Dendritic cell treated with granulocyte-macrophage colony-stimulating factor and Interleukin-4, amounts not matched to agents 40 ng/mL and 50 ng/mL, for 4 days (primary cell): Measurements from ENCODE around the gene ABCB1.

Experiments
- H3K27ac Mint-ChIP-seq: one replicate; pipeline ENCODE4 v1.8.0; 2022; ENCODE audit warnings: mild to moderate bottlenecking, mixed read lengths
- H3K27me3 Mint-ChIP-seq: one replicate; pipeline ENCODE4 v1.8.0; 2022; ENCODE audit warnings: mild to moderate bottlenecking, mixed read lengths
- H3K36me3 Mint-ChIP-seq: one replicate; pipeline ENCODE4 v1.8.0; 2022; ENCODE audit warnings: low read depth, mixed read lengths
- H3K4me1 Mint-ChIP-seq: one replicate; pipeline ENCODE4 v1.8.0; 2022; ENCODE audit warnings: low read depth, mixed read lengths
- H3K4me3 Mint-ChIP-seq: one replicate; pipeline ENCODE4 v1.8.0; 2022; ENCODE audit warnings: mild to moderate bottlenecking, moderate library complexity, mixed read lengths
- H3K9me3 Mint-ChIP-seq: one replicate; pipeline ENCODE4 v1.8.0; 2022; ENCODE audit warnings: mixed read lengths
- intact Hi-C: fragments of 100-400 bp; cut with micrococcal nuclease; formaldehyde crosslinking; loops from one replicate; pipeline ENCODE4 v1.15.0; 2022

ABCB1 gene

DNA sequence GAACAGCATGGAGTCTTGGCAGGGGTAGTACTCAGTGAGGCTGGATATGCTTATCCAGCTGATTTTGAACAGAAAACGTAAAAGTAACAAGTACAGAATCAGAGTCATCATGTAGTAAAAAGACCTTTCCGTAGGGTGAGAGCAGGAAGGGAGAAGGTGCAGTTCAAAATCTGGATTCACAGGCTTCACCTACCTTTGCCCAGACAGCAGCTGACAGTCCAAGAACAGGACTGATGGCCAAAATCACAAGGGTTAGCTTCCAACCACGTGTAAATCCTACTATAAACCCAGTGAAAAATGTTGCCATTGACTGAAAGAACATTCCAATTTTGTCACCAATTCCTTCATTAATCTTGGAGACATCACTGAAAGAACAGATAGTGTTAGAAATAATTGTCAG, 34.8 kb downstream of the ABCB1 start:
- intact Hi-C loops: loop anchor here (2.0 kb wide), 1 partner anchor 253 kb away; no protein-coding TSS in a partner anchor
- Mint-ChIP-seq H3K9me3 (no peaks in the 10 kb centered on the region), H3K27ac (no peak overlapping the region), H3K4me3 (no peak overlapping the region), H3K4me1 (peaks cover 5% of the 10 kb centered on the region), H3K36me3 (no peaks in the 10 kb centered on the region), H3K27me3 (no peaks in the 10 kb centered on the region)

DNA sequence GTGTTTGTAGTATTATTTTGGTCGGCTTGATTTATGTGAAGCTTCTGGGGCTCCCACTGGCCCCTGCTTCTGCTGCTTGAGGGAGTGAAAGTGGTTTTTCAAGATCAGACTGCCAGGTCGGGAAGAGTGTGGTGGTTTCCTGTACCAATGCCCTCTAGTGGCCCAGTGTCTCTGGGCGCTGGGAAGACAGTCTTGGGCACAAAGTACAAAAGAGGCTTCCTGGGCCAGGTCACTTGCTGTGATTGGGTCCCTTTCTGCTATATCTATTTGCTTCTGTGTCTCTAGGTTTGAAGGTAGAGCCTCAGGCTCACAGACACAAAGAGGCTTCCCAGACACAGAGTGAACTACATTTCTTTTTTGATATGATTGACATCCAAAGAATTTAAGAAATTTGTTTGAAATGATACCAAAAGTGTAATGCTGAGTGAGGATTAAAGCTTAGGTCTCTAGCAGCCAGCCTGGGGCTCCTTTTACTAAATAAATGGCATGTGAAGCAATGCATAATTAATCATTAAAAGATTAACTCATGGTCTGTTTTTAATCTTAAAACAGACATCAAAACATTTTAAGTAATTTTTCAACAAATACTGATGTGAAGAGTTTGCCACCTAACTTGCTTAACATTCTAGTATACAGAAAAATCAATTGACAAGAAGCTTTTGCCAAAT, 36.3 kb downstream of the ABCB1 start:
- H3K4me3 Mint-ChIP-seq: no peak overlapping the region
- no peaks in the 10 kb centered on the region for H3K9me3 Mint-ChIP-seq
- no peaks in the 10 kb centered on the region for H3K36me3 Mint-ChIP-seq
- intact Hi-C loops: loop anchor here (2.0 kb wide), 1 partner anchor 252 kb away; no protein-coding TSS in a partner anchor
- no peak overlapping the region for H3K27ac Mint-ChIP-seq
- peaks cover 5% of the 10 kb centered on the region for H3K4me1 Mint-ChIP-seq
- H3K27me3 Mint-ChIP-seq: no peaks in the 10 kb centered on the region

DNA sequence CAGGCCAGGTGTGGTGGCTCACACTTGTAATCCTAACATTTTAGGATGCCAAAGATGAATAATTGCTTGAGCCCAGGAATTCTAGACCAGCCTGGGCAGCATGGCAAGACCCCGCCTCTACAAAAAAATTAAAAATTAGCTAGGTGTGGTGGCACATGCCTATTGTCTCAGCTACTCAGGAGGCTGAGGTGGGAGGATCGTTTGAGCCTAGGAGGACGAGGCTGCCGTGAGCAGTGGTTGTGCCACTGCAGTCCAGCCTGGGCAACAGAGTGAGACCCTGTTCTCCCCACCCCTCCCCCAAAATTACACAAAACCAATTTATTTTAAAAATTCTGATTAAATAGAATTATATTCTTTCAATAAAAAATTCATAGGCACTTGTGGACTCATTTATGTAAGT, 39.0 kb downstream of the ABCB1 start:
- no peak overlapping the region for H3K27ac Mint-ChIP-seq
- intact Hi-C loops: no loop called here
- H3K4me3 Mint-ChIP-seq: no peak overlapping the region
- peaks cover 5% of the 10 kb centered on the region for H3K4me1 Mint-ChIP-seq
- no peaks in the 10 kb centered on the region for H3K27me3 Mint-ChIP-seq
- H3K36me3 Mint-ChIP-seq: no peaks in the 10 kb centered on the region
- no peaks in the 10 kb centered on the region for H3K9me3 Mint-ChIP-seq

DNA sequence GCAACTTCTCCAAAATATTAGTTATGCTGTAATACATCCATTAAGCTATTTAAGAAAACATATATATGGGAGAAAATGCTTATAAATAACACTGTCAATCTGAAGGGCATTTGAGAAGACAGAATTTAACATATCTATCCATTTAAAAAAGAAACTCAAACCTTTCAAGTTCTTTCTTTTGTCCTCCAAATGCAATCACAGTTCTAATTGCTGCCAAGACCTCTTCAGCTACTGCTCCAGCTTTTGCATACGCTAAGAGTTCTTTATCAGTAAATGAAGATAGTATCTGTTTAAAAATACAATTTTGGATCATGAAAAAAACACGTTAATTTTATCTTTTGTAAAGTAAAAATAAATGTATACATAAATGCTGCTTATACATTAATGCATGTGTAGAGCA, 39.6 kb downstream of the ABCB1 start:
- Mint-ChIP-seq H3K36me3 (no peaks in the 10 kb centered on the region), H3K4me1 (peaks cover 5% of the 10 kb centered on the region), H3K27ac (no peak overlapping the region), H3K27me3 (no peaks in the 10 kb centered on the region), H3K9me3 (no peaks in the 10 kb centered on the region), H3K4me3 (no peak overlapping the region)
- intact Hi-C loops: no loop called here

DNA sequence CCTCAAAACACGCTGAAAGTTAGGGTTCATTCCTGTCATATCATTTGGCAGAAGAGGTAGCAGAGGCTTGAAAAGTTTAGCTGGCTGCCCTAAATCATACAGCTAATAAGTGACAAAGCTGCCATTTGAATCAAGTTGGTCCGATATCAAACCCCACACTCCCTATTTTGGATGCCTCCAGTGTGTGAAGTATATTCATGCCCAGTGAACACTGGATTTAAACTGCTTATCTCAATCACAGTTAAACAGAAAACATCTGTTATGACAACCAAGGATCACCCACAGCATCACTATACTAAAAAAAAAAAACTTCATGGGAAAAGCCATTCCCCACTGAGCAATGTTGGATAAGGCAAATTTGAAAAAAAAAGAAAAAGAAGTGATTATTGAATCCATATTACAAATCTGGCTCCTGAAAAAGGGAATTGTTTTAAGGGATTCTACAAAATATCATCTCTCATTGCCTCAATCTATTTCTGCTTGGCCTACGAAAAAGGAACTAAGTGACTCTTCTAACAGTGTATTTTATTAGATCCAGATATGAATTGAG, 48.3 kb downstream of the ABCB1 start:
- H3K27me3 Mint-ChIP-seq: no peaks in the 10 kb centered on the region
- H3K4me1 Mint-ChIP-seq: no peaks in the 10 kb centered on the region
- H3K9me3 Mint-ChIP-seq: no peaks in the 10 kb centered on the region
- no peak overlapping the region for H3K4me3 Mint-ChIP-seq
- no peak overlapping the region for H3K27ac Mint-ChIP-seq
- H3K36me3 Mint-ChIP-seq: no peaks in the 10 kb centered on the region
- intact Hi-C loops: no loop called here

DNA sequence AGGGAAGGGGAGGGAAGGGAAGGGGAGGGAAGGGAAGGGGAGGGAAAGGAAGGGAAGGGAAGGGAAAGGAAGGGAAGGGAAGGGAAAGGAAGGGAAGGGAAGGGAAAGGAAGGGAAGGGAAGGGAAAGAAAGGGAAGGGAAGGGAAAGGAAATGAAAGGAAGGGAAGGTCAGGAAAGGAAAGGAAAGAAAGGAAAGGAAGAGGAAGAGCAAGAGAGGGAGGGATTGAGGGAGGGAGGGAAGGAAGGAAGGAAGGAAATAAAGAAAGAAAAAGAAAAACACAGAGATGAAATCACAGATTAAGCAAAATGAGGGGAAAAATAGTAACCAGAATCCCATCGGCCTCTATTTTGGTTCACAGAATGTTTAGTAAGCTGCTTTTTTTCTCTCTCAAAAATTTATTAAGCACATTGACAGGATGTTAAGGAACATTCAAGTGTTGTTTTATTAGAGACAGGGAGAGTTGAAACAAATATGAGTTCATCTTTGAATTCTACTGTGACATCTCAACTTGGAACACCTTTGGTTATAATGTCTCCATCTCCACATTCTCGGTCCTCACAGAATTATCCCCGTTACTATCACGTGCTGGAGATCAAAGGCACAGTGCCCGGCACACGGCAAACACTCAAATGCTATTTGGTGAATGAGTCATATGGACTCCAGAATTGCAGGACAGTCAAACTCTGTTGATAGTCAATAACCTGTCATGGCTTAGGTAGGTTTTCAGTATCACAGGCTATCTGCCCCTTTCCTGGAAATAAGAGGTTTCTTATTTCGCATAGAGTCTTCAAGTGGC, 52.4 kb downstream of the ABCB1 start:
- H3K27me3 Mint-ChIP-seq: no peaks in the 10 kb centered on the region
- no peaks in the 10 kb centered on the region for H3K36me3 Mint-ChIP-seq
- H3K4me1 Mint-ChIP-seq: no peaks in the 10 kb centered on the region
- H3K9me3 Mint-ChIP-seq: no peaks in the 10 kb centered on the region
- no peak overlapping the region for H3K4me3 Mint-ChIP-seq
- H3K27ac Mint-ChIP-seq: no peak overlapping the region
- intact Hi-C loops: no loop called here

DNA sequence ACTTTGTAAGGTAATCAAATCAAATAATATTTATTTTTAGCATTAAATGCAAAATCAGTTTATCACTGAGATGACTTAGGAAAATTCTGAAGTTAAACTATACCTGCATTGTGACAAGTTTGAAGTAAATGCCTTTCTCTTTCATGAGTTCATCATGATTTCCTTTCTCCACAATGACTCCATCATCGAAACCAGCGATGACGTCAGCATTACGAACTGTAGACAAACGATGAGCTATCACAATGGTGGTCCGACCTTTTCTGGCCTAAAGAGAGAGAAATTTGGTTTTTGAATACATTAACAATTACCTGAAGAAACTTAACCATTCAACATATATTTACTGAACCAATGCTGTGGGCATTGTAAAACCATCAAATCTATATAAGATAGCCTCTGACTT, 54.9 kb downstream of the ABCB1 start:
- Mint-ChIP-seq H3K4me1 (no peaks in the 10 kb centered on the region), H3K9me3 (no peaks in the 10 kb centered on the region), H3K27me3 (no peaks in the 10 kb centered on the region), H3K36me3 (no peaks in the 10 kb centered on the region), H3K4me3 (no peak overlapping the region), H3K27ac (no peak overlapping the region)
- intact Hi-C loops: no loop called here

DNA sequence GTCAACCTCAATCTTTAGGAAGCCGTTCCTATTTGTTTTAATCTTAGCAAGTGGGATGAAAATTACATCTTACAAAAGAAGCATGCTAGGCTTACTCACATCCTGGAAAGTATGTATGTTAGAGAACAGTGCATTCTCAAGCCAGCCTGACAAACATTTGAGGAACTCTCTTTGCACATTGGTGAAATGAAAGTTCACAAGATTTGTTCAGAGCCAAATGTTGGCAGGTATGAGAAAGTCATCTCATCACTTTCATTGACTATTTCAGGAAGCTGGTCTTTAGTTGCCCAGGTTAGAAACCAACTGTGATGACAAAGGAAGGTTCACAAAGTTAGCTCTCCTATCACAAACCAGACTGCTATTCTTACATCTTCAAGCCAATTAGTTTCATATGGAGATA, 57.1 kb downstream of the ABCB1 start:
- Mint-ChIP-seq H3K27me3 (no peaks in the 10 kb centered on the region), H3K9me3 (no peaks in the 10 kb centered on the region), H3K4me3 (no peak overlapping the region), H3K36me3 (no peaks in the 10 kb centered on the region), H3K27ac (no peak overlapping the region), H3K4me1 (no peaks in the 10 kb centered on the region)
- intact Hi-C loops: no loop called here

DNA sequence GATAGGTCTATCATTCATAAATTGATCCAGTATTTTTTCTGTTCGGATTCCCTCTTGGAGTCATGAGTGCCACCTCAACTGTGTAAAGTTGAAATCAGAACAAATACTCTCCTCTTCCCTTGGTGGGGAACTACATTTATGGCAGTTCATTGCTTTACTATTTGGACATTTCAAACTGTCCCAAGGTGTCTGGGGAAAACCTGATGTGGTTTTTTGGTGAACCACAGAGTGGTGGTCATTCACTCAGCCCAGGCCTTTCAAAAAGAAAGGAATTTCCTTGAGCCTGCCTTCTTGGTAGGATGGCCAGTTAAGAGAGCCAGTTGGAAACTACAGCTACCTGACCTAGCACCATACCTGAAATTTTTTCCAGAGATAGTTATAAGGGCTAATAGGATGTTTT, 59.0 kb downstream of the ABCB1 start:
- no peak overlapping the region for H3K4me3 Mint-ChIP-seq
- no peaks in the 10 kb centered on the region for H3K4me1 Mint-ChIP-seq
- no peaks in the 10 kb centered on the region for H3K9me3 Mint-ChIP-seq
- H3K27me3 Mint-ChIP-seq: no peaks in the 10 kb centered on the region
- intact Hi-C loops: no loop called here
- no peak overlapping the region for H3K27ac Mint-ChIP-seq
- H3K36me3 Mint-ChIP-seq: no peaks in the 10 kb centered on the region

DNA sequence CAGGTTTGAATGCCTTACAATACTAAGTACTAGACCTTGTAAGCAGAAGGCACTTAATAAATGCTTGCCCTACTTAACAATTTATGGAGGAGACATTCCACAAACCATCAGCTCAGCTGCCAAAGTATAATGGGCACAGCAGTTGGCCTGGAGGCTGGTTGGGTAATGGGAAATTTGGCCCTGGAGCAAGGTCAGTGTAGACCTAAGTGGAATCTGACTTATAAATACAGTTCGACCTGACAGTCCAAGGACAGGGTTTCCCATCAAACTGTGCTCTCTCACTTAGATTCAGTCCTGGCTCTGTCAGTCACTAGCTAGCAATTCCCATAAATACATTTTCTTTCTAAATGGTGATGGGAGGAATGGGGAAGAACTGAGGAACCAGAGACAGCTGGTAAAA, 62.6 kb downstream of the ABCB1 start:
- H3K27me3 Mint-ChIP-seq: no peaks in the 10 kb centered on the region
- no peak overlapping the region for H3K4me3 Mint-ChIP-seq
- H3K27ac Mint-ChIP-seq: no peak overlapping the region
- no peaks in the 10 kb centered on the region for H3K4me1 Mint-ChIP-seq
- H3K36me3 Mint-ChIP-seq: no peaks in the 10 kb centered on the region
- H3K9me3 Mint-ChIP-seq: no peaks in the 10 kb centered on the region
- intact Hi-C loops: no loop called here

DNA sequence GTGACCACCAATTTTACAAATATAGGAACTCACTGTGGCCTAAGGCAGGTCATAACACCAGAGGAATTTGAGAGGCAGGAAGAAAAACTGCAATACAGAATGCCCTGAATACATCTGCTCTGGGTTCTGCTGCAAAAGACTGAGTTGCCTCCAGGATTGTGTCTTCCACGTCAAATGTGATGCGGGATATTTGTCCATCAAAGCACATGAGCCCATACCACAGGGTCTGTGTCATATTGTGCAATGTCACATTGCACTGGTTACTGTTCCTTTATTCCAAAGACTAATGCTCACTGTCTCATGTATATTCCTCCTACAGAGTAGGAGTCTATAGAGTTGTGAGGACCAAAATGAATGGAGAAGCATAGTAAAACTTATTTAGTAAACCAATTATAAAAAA, 66.6 kb downstream of the ABCB1 start:
- H3K27ac Mint-ChIP-seq: no peak overlapping the region
- H3K36me3 Mint-ChIP-seq: no peaks in the 10 kb centered on the region
- no peaks in the 10 kb centered on the region for H3K27me3 Mint-ChIP-seq
- intact Hi-C loops: no loop called here
- no peak overlapping the region for H3K4me3 Mint-ChIP-seq
- H3K4me1 Mint-ChIP-seq: no peaks in the 10 kb centered on the region
- H3K9me3 Mint-ChIP-seq: no peaks in the 10 kb centered on the region

DNA sequence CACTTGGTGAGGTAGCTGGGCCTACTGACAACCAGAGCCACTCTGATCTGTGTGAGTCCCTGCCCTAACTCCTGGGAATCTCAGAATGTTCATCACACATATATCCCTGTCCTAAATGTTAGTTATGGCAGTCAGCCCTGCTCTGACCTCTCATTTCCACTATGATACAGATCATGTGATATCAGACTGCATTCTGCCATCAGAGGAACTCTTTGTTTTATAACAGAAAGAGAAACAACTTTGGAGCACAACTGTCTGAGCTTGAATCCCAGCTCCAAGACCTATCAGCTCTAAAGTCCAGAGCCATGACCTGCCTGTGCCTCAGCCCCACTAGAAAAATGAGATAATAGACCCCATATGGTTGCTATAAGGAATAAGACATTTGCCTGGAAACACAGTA, 70.6 kb downstream of the ABCB1 start:
- Mint-ChIP-seq H3K9me3 (peaks cover 8% of the 10 kb centered on the region), H3K4me1 (peaks cover 9% of the 10 kb centered on the region), H3K4me3 (no peak overlapping the region), H3K36me3 (no peaks in the 10 kb centered on the region), H3K27me3 (no peaks in the 10 kb centered on the region), H3K27ac (no peak overlapping the region)
- intact Hi-C loops: no loop called here

DNA sequence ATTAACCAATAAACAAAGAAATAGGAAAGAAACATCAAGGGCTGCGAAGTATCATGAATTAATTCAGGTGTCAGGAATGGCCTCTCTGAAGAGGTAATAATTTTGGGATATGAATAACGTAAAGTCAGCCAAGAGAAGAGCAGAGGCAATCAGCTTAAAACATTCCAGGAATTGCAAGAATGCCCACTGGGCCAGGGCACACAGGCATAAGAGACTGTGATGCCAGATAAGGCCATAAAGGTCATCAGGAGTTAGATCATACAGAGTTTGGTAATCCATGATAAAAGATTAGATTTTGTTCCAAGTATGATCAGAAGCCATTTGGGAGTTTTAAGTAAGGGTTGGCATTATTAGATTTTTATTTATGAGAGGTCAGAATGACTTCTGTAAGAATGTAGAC, 72.0 kb downstream of the ABCB1 start:
- Mint-ChIP-seq H3K4me3 (no peak overlapping the region), H3K9me3 (peaks cover 8% of the 10 kb centered on the region), H3K4me1 (peaks cover 9% of the 10 kb centered on the region), H3K27ac (no peak overlapping the region), H3K27me3 (no peaks in the 10 kb centered on the region), H3K36me3 (no peaks in the 10 kb centered on the region)
- intact Hi-C loops: no loop called here

DNA sequence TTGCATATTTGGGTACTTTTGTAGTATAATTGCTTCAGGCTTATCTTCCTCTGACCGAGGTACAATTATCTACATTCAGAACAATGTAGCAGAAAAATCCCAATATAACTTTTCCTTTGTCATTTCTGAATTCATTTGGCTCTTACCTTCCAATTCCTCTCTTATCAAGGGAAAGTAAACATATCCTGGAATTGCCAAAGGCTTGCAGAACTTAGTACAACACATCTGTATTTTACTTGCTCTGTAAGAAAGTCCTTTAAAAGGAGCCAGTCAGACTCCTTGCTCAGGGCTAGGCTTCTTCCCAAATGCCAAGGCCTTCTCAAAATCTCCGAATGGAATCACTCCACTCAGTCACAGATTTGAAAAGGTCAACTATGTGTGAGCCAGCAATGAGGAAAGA, 81.9 kb downstream of the ABCB1 start:
- H3K4me1 Mint-ChIP-seq: peaks cover 6% of the 10 kb centered on the region
- intact Hi-C loops: no loop called here
- H3K4me3 Mint-ChIP-seq: no peak overlapping the region
- H3K27ac Mint-ChIP-seq: no peak overlapping the region
- H3K36me3 Mint-ChIP-seq: no peaks in the 10 kb centered on the region
- no peaks in the 10 kb centered on the region for H3K9me3 Mint-ChIP-seq
- no peaks in the 10 kb centered on the region for H3K27me3 Mint-ChIP-seq
